DND-41 (cell line): ENCODE data around the gene NCAPD2.

Source experiments
- EZH2 ChIP-seq: IDR thresholded peaks from 3 replicates; pipeline ENCODE4 v1.6.1; 2012; ENCODE audit warnings: borderline replicate concordance, low read depth, mild to moderate bottlenecking, moderate library complexity, low read length, inconsistent platforms; ENCODE audit not compliant: severe bottlenecking
- TF ChIP-seq, protein P1 (sequence below): IDR thresholded peaks from 2 replicates; pipeline ENCODE4 v1.5.1; 2012; ENCODE audit warnings: borderline replicate concordance, low read length, moderate library complexity, mild to moderate bottlenecking; ENCODE audit not compliant: poor library complexity, severe bottlenecking; ENCODE audit errors: extremely low read depth

GRCh38 chr12:6548966-6549683 lies 55.2 kb downstream of the NCAPD2 start:
- TF ChIP-seq, protein P1, sequence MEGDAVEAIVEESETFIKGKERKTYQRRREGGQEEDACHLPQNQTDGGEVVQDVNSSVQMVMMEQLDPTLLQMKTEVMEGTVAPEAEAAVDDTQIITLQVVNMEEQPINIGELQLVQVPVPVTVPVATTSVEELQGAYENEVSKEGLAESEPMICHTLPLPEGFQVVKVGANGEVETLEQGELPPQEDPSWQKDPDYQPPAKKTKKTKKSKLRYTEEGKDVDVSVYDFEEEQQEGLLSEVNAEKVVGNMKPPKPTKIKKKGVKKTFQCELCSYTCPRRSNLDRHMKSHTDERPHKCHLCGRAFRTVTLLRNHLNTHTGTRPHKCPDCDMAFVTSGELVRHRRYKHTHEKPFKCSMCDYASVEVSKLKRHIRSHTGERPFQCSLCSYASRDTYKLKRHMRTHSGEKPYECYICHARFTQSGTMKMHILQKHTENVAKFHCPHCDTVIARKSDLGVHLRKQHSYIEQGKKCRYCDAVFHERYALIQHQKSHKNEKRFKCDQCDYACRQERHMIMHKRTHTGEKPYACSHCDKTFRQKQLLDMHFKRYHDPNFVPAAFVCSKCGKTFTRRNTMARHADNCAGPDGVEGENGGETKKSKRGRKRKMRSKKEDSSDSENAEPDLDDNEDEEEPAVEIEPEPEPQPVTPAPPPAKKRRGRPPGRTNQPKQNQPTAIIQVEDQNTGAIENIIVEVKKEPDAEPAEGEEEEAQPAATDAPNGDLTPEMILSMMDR, result no peak
- TF ChIP-seq EZH2, result no peak
